Measurements from ENCODE around the gene C1S. TPM values are rescaled to one million over a fixed set of nuclear protein-coding genes. Genes with fewer than 3 reads are reported as not detected.

C1S gene
- total and polyA plus RNA-seq, 2 experiments from 2014 or later, result 120 to 143 TPM

GRCh38 chr12:7096006-7096932 lies 35.8 kb downstream of the C1S start:
- no peak overlapping the region for H3K4me2 ChIP-seq
- H3K4me3 ChIP-seq, result no peak overlapping the region
- H3K9me2 ChIP-seq (replicated peaks; ENCODE audit: insufficient read depth), result no peaks in the 10 kb centered on the region
- TF ChIP-seq CTCF (IDR thresholded peaks at IDR 0.05; ENCODE audit: poor library complexity), result no peak
- TF ChIP-seq EZH2phosphoT487 (IDR thresholded peaks at IDR 0.05; ENCODE audit: low read depth, severe bottlenecking, unreplicated experiment), result no peak
- no peak overlapping the region for H2AFZ ChIP-seq
- H3K27me3 ChIP-seq, result no peaks in the 10 kb centered on the region
- no peaks in the 10 kb centered on the region for H3K4me1 ChIP-seq (ENCODE audit: insufficient read depth)
- H3K36me3 ChIP-seq (replicated peaks; ENCODE audit: insufficient read depth, low read depth), result no peaks in the 10 kb centered on the region
- H3K9me3 ChIP-seq (ENCODE audit: low read depth), result no peaks in the 10 kb centered on the region
- no peak for DNase-seq (ENCODE audit: low spot score)
- no peak overlapping the region for H3K27ac ChIP-seq
- WGBS (ENCODE audit: low lambda C conversion rate, missing lambda C conversion rate), result 93% methylated on average over 26 of the region's 26 CpGs
- no peaks in the 10 kb centered on the region for H3K79me2 ChIP-seq
- no peaks in the 10 kb centered on the region for H4K20me1 ChIP-seq (ENCODE audit: insufficient read depth, poor library complexity, severe bottlenecking)

GRCh38 chr12:7096979-7097378 lies 36.5 kb downstream of the C1S start:
- Histone ChIP-seq H3K27me3 (no peaks in the 10 kb centered on the region), H4K20me1 (ENCODE audit: insufficient read depth, poor library complexity, severe bottlenecking) (no peaks in the 10 kb centered on the region), H3K4me1 (ENCODE audit: insufficient read depth) (no peaks in the 10 kb centered on the region), H3K9me3 (ENCODE audit: low read depth) (no peaks in the 10 kb centered on the region), H3K4me3 (no peak overlapping the region), H3K4me2 (no peak overlapping the region), H3K27ac (no peak overlapping the region), H3K79me2 (no peaks in the 10 kb centered on the region), H2AFZ (no peak overlapping the region), H3K36me3 (replicated peaks; ENCODE audit: insufficient read depth, low read depth) (no peaks in the 10 kb centered on the region), H3K9me2 (replicated peaks; ENCODE audit: insufficient read depth) (no peaks in the 10 kb centered on the region)
- no peak for TF ChIP-seq EZH2phosphoT487 (IDR thresholded peaks at IDR 0.05; ENCODE audit: low read depth, severe bottlenecking, unreplicated experiment)
- no peak for TF ChIP-seq CTCF (IDR thresholded peaks at IDR 0.05; ENCODE audit: poor library complexity)
- no peak for TF ChIP-seq EZH2 (IDR thresholded peaks at IDR 0.05; ENCODE audit: borderline replicate concordance)
- DNase-seq (ENCODE audit: low spot score), result no peak
- WGBS (ENCODE audit: low lambda C conversion rate, missing lambda C conversion rate), result 91% methylated on average over 18 of the region's 19 CpGs

DNA sequence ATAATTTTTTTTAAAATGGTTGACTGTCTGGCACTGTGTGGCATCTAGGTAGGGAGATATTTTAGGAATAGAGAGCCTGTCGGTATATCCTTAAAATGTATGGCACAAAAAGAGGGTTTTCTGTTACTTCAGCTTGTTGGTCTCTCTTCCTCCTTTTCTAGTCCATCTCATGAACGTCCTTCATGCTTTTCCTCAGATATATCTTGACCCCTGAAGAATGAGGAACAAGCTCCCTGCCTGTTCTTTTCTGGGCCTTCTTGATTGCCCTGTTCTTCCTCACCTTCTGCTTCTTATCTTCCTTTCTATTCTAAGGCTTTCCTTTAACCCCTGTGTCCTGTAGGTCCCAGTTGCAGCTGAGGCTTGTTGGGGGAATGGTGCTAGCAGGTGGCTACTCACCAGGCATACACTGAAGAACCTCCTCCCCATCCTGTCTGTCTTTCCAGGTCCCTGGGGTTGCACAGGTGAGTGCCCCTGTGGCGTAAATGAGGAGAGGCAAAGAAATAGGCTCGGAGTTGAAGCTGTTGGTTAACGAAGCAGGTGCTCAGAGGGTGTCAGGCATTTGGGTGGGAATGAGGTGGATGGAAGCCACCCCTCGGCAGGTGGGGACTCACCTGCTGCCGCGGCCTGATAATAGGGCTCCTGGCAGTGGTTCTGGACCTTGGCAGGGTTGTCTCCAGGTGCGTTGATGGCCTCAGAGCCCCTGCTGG lies 38.9 kb downstream of the C1S start:
- 93% methylated on average over 9 of the region's 9 CpGs for WGBS (ENCODE audit: low lambda C conversion rate, missing lambda C conversion rate)
- Histone ChIP-seq H3K4me3 (no peak overlapping the region), H3K9me2 (replicated peaks; ENCODE audit: insufficient read depth) (no peaks in the 10 kb centered on the region), H4K20me1 (ENCODE audit: insufficient read depth, poor library complexity, severe bottlenecking) (no peaks in the 10 kb centered on the region), H3K4me2 (no peak overlapping the region), H3K36me3 (replicated peaks; ENCODE audit: insufficient read depth, low read depth) (no peaks in the 10 kb centered on the region), H3K4me1 (ENCODE audit: insufficient read depth) (no peaks in the 10 kb centered on the region), H3K27me3 (no peaks in the 10 kb centered on the region), H3K79me2 (peaks cover 10% of the 10 kb centered on the region), H2AFZ (no peak overlapping the region), H3K27ac (no peak overlapping the region), H3K9me3 (ENCODE audit: low read depth) (no peaks in the 10 kb centered on the region)
- no peak for DNase-seq (ENCODE audit: low spot score)
- TF ChIP-seq CTCF (IDR thresholded peaks at IDR 0.05; ENCODE audit: poor library complexity) (no peak), EZH2phosphoT487 (IDR thresholded peaks at IDR 0.05; ENCODE audit: low read depth, severe bottlenecking, unreplicated experiment) (no peak), EZH2 (IDR thresholded peaks at IDR 0.05; ENCODE audit: borderline replicate concordance) (no peak)
